ENCODE measurements around the gene CBX5.
"Not testable (repeated sequence)": the region's sequence is repeated elsewhere in the genome, so short reads cannot be mapped to it uniquely, and the experiment has no call there.

CBX5 gene

DNA sequence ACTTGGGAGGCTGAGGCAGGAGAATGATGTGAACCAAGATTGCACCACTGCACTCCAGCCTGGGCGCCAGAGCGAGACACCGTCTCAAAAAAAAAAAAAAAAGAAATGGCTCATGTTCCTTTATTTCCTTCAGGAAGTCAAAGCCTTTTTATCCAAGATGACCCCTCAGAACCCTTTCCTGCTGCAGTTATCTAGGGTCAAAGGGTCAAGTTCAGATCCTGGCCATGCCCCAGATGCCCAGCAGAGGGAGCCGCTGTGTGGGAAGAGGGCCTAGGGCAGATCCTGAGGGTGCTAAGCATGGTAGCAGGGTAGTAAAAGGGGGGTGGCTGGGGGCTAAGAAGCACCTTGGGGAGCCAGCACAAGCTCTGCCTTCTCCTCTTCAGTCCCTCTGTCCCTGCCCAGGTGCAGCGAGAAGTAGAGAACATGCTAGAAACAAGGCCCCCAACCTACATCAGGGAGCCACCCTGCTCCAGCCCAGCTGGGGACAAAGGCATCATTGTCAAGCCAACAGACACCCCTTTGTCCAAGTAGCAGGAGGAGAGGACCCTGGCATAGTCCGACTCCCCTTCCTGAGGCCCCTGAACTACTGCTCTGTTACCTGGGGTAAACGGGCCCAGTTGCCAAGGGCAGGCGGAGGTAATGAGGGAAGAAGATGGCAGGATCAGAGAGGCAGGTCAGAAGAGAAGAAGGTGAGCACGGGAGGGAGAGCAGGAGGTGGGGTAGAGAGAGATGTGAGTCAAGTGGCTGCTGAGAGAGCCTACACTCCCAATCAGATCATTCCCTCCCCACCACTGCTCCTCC is 14.4 kb upstream of the CBX5 start:
- DNase-seq (ENCODE audit: low read depth in 2 of 2) = no peak

- DNase-seq (ENCODE audit: low read depth in 2 of 2) = no peak
These were observed 13.0 kb upstream of the CBX5 start for GRCh38 chr12:54292931-54293241.

- no peak for DNase-seq (ENCODE audit: low read depth in 2 of 2)
These were observed 12.4 kb upstream of the CBX5 start for GRCh38 chr12:54292083-54292930.

GRCh38 chr12:54287261-54288157 is 7.6 kb upstream of the CBX5 start:
- no peak for DNase-seq (ENCODE audit: low read depth in 2 of 2)

- DNase-seq (ENCODE audit: low read depth in 2 of 2) = no peak
These were observed 6.4 kb upstream of the CBX5 start for GRCh38 chr12:54286042-54287030.

DNA sequence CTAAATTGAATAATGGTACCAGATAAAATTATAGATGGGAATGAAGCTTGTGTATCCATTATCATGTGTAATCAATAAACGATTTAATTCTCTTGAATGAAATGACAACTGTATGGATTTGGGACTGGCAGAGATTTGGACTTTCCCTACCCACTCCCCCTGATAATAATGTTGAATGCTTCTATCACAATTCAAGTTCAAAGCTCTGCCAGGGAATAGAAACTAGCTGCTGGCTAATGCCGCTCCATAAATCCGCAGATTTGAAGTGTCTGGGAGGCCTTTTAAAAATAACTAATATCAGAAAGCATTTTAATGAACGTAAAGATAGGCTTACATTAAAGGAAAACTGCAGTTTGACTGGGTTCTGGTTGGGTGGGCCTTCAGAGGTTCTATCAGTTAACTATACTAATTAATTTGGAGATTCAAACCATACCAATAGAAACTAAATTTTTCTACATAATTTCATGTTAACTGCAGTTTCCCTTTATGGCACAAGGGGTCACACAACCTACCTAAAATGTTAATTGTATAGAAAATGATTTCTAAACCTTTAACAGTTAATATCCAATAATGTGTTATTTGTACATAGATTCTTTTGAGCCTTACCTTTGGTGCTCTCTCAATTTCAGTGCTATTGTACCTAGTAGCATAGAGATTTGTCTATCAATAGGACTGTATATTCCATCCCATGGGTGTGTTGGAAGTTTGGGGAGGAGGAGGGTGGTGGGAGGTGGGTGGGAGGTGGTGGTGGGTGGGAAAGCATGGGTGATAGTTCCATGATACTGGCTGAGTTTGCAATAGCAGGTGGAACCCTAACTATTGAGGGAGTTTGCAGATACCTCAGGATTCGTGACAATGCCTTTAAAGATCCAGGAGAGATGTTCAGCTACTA is 5.5 kb upstream of the CBX5 start:
- no peak for DNase-seq (ENCODE audit: low read depth in 2 of 2)

DNA sequence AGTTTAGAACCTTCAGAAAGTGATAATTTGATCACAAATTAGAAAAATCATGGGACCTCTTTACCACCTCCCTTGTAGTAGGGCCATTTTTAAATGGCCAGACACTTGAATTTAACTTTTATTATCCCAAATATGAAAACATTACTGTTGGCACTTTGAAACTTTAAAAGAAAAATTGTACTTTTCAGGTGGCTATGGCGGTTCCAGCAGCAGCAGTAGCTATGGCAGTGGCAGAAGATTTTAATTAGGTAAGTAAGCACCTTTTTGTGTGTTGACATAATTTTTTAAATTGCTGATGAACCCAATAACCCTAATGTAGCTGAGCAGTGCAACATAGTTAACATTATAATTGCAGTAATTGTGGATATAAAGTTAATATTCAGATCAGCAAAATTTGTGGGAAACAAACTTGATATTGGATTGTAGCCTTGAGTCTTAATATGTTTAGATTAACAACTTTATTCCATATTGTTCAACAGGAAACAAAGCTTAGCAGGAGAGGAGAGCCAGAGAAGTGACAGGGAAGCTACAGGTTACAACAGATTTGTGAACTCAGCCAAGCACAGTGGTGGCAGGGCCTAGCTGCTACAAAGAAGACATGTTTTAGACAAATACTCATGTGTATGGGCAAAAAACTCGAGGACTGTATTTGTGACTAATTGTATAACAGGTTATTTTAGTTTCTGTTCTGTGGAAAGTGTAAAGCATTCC is 4.3 kb upstream of the CBX5 start:
- not testable (repeated sequence) for DNase-seq (ENCODE audit: low read depth in 2 of 2)

DNA sequence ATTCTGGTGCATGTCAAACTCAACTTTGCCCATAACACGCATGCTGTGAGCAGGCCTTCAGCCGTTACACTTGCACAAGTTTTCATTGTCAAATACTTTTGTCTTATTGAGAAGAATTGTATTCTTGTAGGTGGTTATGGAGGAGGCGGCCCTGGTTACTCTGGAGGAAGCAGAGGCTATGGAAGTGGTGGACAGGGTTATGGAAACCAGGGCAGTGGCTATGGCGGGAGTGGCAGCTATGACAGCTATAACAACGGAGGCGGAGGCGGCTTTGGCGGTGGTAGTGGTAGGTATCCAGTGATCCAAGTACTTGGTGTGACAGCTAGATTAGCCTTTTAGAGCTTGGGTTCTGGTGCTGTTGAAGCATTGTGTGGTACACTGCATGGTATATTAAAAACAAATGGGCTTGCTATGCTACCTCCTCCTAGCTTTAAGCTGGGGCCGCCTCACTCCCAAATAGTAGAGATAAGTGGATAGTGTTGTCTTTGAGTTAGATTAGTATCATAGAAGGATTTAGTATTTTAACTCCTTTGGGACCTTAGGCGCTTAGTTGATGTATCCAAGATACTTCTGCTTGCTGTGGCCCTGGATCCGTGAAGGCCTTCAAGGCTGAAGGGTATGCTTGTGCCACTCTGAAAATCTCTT is 3.1 kb upstream of the CBX5 start:
- no peak for DNase-seq (ENCODE audit: low read depth in 2 of 2)

DNA sequence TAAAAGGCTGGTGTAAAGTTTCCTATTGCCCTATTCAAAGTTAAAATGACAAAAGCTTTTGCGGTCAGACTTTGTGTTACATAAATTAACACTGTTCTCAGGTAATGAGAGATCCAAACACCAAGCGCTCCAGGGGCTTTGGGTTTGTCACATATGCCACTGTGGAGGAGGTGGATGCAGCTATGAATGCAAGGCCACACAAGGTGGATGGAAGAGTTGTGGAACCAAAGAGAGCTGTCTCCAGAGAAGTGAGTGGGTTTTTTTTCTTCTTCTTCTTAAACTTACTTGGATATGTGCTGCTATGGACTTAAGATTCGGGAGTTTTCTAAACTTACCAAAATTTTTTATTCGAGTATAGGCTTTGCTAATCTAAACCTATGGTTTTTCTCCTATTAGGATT is 1.8 kb upstream of the CBX5 start:
- DNase-seq (ENCODE audit: low read depth in 2 of 2) = not testable (repeated sequence)

GRCh38 chr12:54281261-54281638 is 1.3 kb upstream of the CBX5 start:
- DNase-seq (ENCODE audit: low read depth in 2 of 2) = not testable (repeated sequence)

GRCh38 chr12:54280468-54281260 is 742 bp upstream of the CBX5 start, which contains the start of gene HNRNPA1:
Gene HNRNPA1, plus strand, starts transcription at chr12:54280726. Its CDS starts 82 bp downstream, at chr12:54280808.
- peak; percentile 100 for DNase-seq (ENCODE audit: low read depth in 2 of 2)

- no peak for DNase-seq (ENCODE audit: low read depth in 2 of 2)
These were observed 693 bp downstream of the CBX5 start for GRCh38 chr12:54279227-54279631.

- peak in 1 of 2 experiments; percentile 53 for DNase-seq (ENCODE audit: low read depth in 2 of 2)
These were observed 2.1 kb downstream of the CBX5 start for GRCh38 chr12:54277823-54278276.

- DNase-seq (ENCODE audit: low read depth in 2 of 2) = no peak
These were observed 3.6 kb downstream of the CBX5 start for GRCh38 chr12:54276368-54276767.

- DNase-seq (ENCODE audit: low read depth in 2 of 2) = no peak
These were observed 5.9 kb downstream of the CBX5 start for GRCh38 chr12:54273981-54274380.

- DNase-seq (ENCODE audit: low read depth in 2 of 2) = no peak
These were observed 7.7 kb downstream of the CBX5 start for GRCh38 chr12:54272214-54272613.

GRCh38 chr12:54270345-54270744 is 9.6 kb downstream of the CBX5 start:
- no peak for DNase-seq (ENCODE audit: low read depth in 2 of 2)

- DNase-seq (ENCODE audit: low read depth in 2 of 2) = no peak
These were observed 13.1 kb downstream of the CBX5 start for GRCh38 chr12:54266852-54267251.
